Measurements from ENCODE around the gene OTOP2.

Gene OTOP2

GRCh38 chr17:74925242-74925641 lies 1.2 kb downstream of the OTOP2 start:
- DNase-seq = no peak

- DNase-seq = no peak
Measured at GRCh38 chr17:74928786-74929185, 4.7 kb downstream of the OTOP2 start.

- DNase-seq = no peak
Measured at GRCh38 chr17:74930535-74931036, 6.5 kb downstream of the OTOP2 start.

GRCh38 chr17:74935048-74935447 lies 11.0 kb downstream of the OTOP2 start:
- DNase-seq = no peak

GRCh38 chr17:74935585-74936469 lies 11.8 kb downstream of the OTOP2 start, which contains the start of gene OTOP3:
TSS of gene OTOP3 (plus strand) at chr17:74935898. CDS start at chr17:74935922, 24 bp downstream.
- DNase-seq = no peak

- DNase-seq = no peak
Measured at GRCh38 chr17:74936470-74936799, 12.4 kb downstream of the OTOP2 start.

GRCh38 chr17:74937064-74938051 lies 13.3 kb downstream of the OTOP2 start:
- no peak for DNase-seq

- DNase-seq = no peak
Measured at GRCh38 chr17:74938194-74938950, 14.3 kb downstream of the OTOP2 start.

- no peak for DNase-seq
Measured at GRCh38 chr17:74939534-74939933, 15.5 kb downstream of the OTOP2 start.

- no peak for DNase-seq
Measured at GRCh38 chr17:74941128-74941725, 17.2 kb downstream of the OTOP2 start.

GRCh38 chr17:74943808-74944522 lies 19.9 kb downstream of the OTOP2 start:
- no peak for DNase-seq

- DNase-seq = no peak
Measured at GRCh38 chr17:74945543-74945942, 21.5 kb downstream of the OTOP2 start.

GRCh38 chr17:74946641-74947040 lies 22.6 kb downstream of the OTOP2 start:
- no peak for DNase-seq

GRCh38 chr17:74947041-74947754 lies 23.1 kb downstream of the OTOP2 start:
- no peak for DNase-seq

- DNase-seq = no peak
Measured at GRCh38 chr17:74949455-74950115, 25.5 kb downstream of the OTOP2 start.

- DNase-seq = no peak
Measured at GRCh38 chr17:74950207-74950606, 26.1 kb downstream of the OTOP2 start.

GRCh38 chr17:74951065-74951464 lies 27.0 kb downstream of the OTOP2 start:
- no peak for DNase-seq

GRCh38 chr17:74951680-74952421 lies 27.8 kb downstream of the OTOP2 start:
- no peak for DNase-seq

GRCh38 chr17:74952431-74953133 lies 28.5 kb downstream of the OTOP2 start:
- no peak for DNase-seq

Data from activated CD4-positive, CD25-positive, alpha-beta regulatory T cell (primary cell).